ENCODE data around the gene PDE7B.

PDE7B gene

GRCh38 chr6:135909737-135910387 lies 58.4 kb downstream of the PDE7B start:
- POLR2A ChIA-PET, result no interaction called here

GRCh38 chr6:135910790-135911618 lies 59.5 kb downstream of the PDE7B start:
- TF ChIP-seq CTCF (IDR thresholded peaks at IDR 0.05; ENCODE audit: control extremely low read depth, extremely low read depth, low read depth, missing control alignments), result no peak
- CTCF ChIA-PET, result interaction anchor here (1.0 to 2.3 kb wide), 5 partner anchors 9 to 375 kb away, joined by 3 to 20 read pairs (median 5); no protein-coding TSS in a partner anchor
- no peak for DNase-seq (ENCODE audit: extremely low spot score)
- POLR2A ChIA-PET, result no interaction called here

More at GRCh38 chr6:135909737-135910387, 58.4 kb downstream of the PDE7B start:
- peak; percentile 65 for DNase-seq (ENCODE audit: extremely low spot score)
- CTCF ChIA-PET, result interaction anchor here (0.6 to 2.3 kb wide), 42 partner anchors 8 to 461 kb away, joined by 3 to 42 read pairs (median 4); no protein-coding TSS in a partner anchor
- TF ChIP-seq CTCF (IDR thresholded peaks at IDR 0.05; ENCODE audit: control extremely low read depth, extremely low read depth, low read depth, missing control alignments), result peak; percentile 68

- ChIA-PET POLR2A (no interaction called here), CTCF (interaction anchor here (0.7 to 1.8 kb wide), 3 partner anchors 16 to 378 kb away, joined by 3 to 8 read pairs (median 3); no protein-coding TSS in a partner anchor)
- TF ChIP-seq CTCF (IDR thresholded peaks at IDR 0.05; ENCODE audit: control extremely low read depth, extremely low read depth, low read depth, missing control alignments), result no peak
- DNase-seq (ENCODE audit: extremely low spot score), result no peak
Observed at GRCh38 chr6:135913785-135914184, 62.3 kb downstream of the PDE7B start.

GRCh38 chr6:135919026-135919425 lies 67.5 kb downstream of the PDE7B start:
- TF ChIP-seq CTCF (IDR thresholded peaks at IDR 0.05; ENCODE audit: control extremely low read depth, extremely low read depth, low read depth, missing control alignments), result no peak
- ChIA-PET POLR2A (no interaction called here), CTCF (interaction anchor here (2.1 to 2.2 kb wide), 3 partner anchors 9 to 383 kb away, joined by 5 to 10 read pairs (median 6); no protein-coding TSS in a partner anchor)
- DNase-seq (ENCODE audit: extremely low spot score), result no peak

- POLR2A ChIA-PET, result no interaction called here
- no peak for TF ChIP-seq CTCF (IDR thresholded peaks at IDR 0.05; ENCODE audit: control extremely low read depth, extremely low read depth, low read depth, missing control alignments)
- CTCF ChIA-PET, result interaction anchor here (0.7 to 2.8 kb wide), 3 partner anchors 11 to 470 kb away, joined by 3 to 13 read pairs (median 3); no protein-coding TSS in a partner anchor
- DNase-seq (ENCODE audit: extremely low spot score), result no peak
Observed at GRCh38 chr6:135920689-135921088, 69.2 kb downstream of the PDE7B start.

GRCh38 chr6:135921188-135921587 lies 69.7 kb downstream of the PDE7B start:
- ChIA-PET CTCF (interaction anchor here (0.7 to 2.8 kb wide), 3 partner anchors 11 to 470 kb away, joined by 3 to 13 read pairs (median 3); no protein-coding TSS in a partner anchor), POLR2A (no interaction called here)
- DNase-seq (ENCODE audit: extremely low spot score), result no peak
- TF ChIP-seq CTCF (IDR thresholded peaks at IDR 0.05; ENCODE audit: control extremely low read depth, extremely low read depth, low read depth, missing control alignments), result no peak

Data from GM10248 (cell line).